OCI-LY1 (cell line): Measurements from ENCODE around the gene CRMP1.

Experiments
- H2AFZ ChIP-seq: fragments of 200-600 bp; sonication (generic), shearing (Covaris generic); 2 replicates; pipeline ENCODE4 v1.6.0; 2014; ENCODE audit warnings: antibody characterized with exemption, mild to moderate bottlenecking, low read length
- H3F3A ChIP-seq: fragments of 200-600 bp; sonication (generic), shearing (Covaris generic); 2 replicates; pipeline ENCODE4 v1.6.0; 2014; ENCODE audit warnings: mild to moderate bottlenecking, antibody characterized with exemption, low read length, moderate library complexity; ENCODE audit not compliant: insufficient read depth
- H3K27ac ChIP-seq: fragments of 200-600 bp; sonication (generic); 2 replicates; pipeline ENCODE4 v1.5.1; 2014; ENCODE audit warnings: low read length, mixed run types, mild to moderate bottlenecking, low read depth; ENCODE audit not compliant: poor library complexity, severe bottlenecking
- H3K27me3 ChIP-seq: fragments of 200-600 bp; sonication (generic); 2 replicates; pipeline ENCODE4 v1.6.0; 2014; ENCODE audit warnings: antibody characterized with exemption, mild to moderate bottlenecking, low read length, moderate library complexity; ENCODE audit not compliant: insufficient read depth
- H3K36me3 ChIP-seq: fragments of 200-600 bp; sonication (generic); 2 replicates; pipeline ENCODE4 v1.6.1; 2014; ENCODE audit warnings: mild to moderate bottlenecking, antibody characterized with exemption, low read length, moderate library complexity, mixed read lengths; ENCODE audit not compliant: insufficient read depth
- H3K4me1 ChIP-seq: fragments of 200-600 bp; sonication (generic); 2 replicates; pipeline ENCODE4 v1.5.1; 2014; ENCODE audit warnings: mild to moderate bottlenecking, low read length, moderate library complexity; ENCODE audit not compliant: insufficient read depth, severe bottlenecking
- H3K4me2 ChIP-seq: fragments of 200-600 bp; sonication (generic), shearing (Covaris generic); 2 replicates; pipeline ENCODE4 v1.6.1; 2014; ENCODE audit warnings: low read length
- H3K4me3 ChIP-seq: fragments of 200-600 bp; sonication (generic); 2 replicates; pipeline ENCODE4 v1.5.1; 2014; ENCODE audit warnings: low read length, low read depth, mild to moderate bottlenecking, mixed read lengths; ENCODE audit not compliant: poor library complexity, severe bottlenecking
- H3K79me2 ChIP-seq: fragments of 200-600 bp; shearing (Covaris generic); 2 replicates; pipeline ENCODE4 v1.6.1; 2016; ENCODE audit warnings: mixed run types, low read length, mixed read lengths; ENCODE audit not compliant: insufficient read depth
- H3K9ac ChIP-seq: fragments of 200-600 bp; sonication (generic), shearing (Covaris generic); 2 replicates; pipeline ENCODE4 v1.6.1; 2014; ENCODE audit warnings: mild to moderate bottlenecking, low read length, mixed read lengths
- H3K9me2 ChIP-seq: fragments of 200-600 bp; sonication (generic), shearing (Covaris generic); 2 replicates; pipeline ENCODE4 v1.6.1; 2014; ENCODE audit warnings: low read depth, mild to moderate bottlenecking, low read length, mixed read lengths
- H3K9me3 ChIP-seq: fragments of 200-600 bp; shearing (Covaris generic); 2 replicates; pipeline ENCODE4 v1.6.1; 2014; ENCODE audit warnings: low read length, mixed read lengths
- H4K20me1 ChIP-seq: fragments of 200-600 bp; sonication (generic), shearing (Covaris generic); 2 replicates; pipeline ENCODE4 v1.6.0; 2016; ENCODE audit warnings: mild to moderate bottlenecking, low read length; ENCODE audit not compliant: insufficient read depth
- EZH2 ChIP-seq: fragments of 200-600 bp; sonication (generic), shearing (Covaris generic); IDR thresholded peaks from 2 replicates; pipeline ENCODE4 v1.8.0; 2017; ENCODE audit warnings: borderline replicate concordance, mixed run types, mild to moderate bottlenecking, antibody characterized with exemption, low read length, moderate library complexity, mixed read lengths
- TF ChIP-seq, protein P1 (sequence below): fragments of 200-600 bp; sonication (generic), shearing (Covaris generic); IDR thresholded peaks from 2 replicates; pipeline ENCODE4 v1.5.1; 2017; ENCODE audit warnings: mild to moderate bottlenecking, antibody characterized with exemption, low read length, moderate library complexity, mixed read lengths

Gene CRMP1

DNA sequence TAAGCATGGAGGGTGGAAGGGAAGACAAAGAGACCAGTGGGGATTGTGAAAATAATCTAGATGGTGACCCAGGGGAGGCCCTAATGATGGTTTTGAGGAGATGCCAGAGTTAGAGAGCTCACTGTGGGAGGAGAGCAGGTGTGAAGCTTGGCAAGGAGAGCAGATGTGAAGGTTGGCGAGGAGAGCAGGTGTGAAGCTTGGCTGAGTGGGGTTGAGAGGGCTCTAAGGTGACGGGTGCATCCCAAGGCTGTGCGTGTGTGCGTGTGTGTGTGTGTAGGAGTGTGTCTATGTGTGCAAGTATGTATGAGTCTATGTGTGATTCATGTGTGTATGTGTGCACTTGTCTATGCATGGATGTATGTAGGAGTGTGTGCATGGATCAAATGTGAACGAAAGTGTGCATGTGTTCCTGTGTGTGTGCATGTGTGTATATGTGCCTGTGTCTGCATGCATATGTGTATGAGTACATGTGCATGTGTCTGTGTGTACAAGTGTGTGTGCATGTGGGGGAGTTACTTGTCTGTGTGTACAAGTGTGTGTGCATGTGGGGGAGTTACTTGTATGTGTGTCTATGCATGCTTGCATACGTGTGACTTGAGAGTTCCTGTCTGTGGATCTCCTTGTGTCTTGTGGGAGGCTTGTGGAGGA is 109.9 kb downstream of the CRMP1 start:
- H3K36me3 ChIP-seq = peaks cover 6% of the 10 kb centered on the region
- H3K27ac ChIP-seq = no peak overlapping the region
- H3K4me1 ChIP-seq = no peaks in the 10 kb centered on the region
- no peak for TF ChIP-seq EZH2
- TF ChIP-seq, protein P1, sequence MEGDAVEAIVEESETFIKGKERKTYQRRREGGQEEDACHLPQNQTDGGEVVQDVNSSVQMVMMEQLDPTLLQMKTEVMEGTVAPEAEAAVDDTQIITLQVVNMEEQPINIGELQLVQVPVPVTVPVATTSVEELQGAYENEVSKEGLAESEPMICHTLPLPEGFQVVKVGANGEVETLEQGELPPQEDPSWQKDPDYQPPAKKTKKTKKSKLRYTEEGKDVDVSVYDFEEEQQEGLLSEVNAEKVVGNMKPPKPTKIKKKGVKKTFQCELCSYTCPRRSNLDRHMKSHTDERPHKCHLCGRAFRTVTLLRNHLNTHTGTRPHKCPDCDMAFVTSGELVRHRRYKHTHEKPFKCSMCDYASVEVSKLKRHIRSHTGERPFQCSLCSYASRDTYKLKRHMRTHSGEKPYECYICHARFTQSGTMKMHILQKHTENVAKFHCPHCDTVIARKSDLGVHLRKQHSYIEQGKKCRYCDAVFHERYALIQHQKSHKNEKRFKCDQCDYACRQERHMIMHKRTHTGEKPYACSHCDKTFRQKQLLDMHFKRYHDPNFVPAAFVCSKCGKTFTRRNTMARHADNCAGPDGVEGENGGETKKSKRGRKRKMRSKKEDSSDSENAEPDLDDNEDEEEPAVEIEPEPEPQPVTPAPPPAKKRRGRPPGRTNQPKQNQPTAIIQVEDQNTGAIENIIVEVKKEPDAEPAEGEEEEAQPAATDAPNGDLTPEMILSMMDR = no peak
- H3K79me2 ChIP-seq = no peaks in the 10 kb centered on the region
- no peaks in the 10 kb centered on the region for H4K20me1 ChIP-seq
- no peaks in the 10 kb centered on the region for H3F3A ChIP-seq
- no peak overlapping the region for H2AFZ ChIP-seq
- H3K4me3 ChIP-seq = no peak overlapping the region
- H3K9ac ChIP-seq = no peak overlapping the region
- H3K9me3 ChIP-seq = no peaks in the 10 kb centered on the region
- H3K27me3 ChIP-seq = no peaks in the 10 kb centered on the region
- no peak overlapping the region for H3K4me2 ChIP-seq
- no peaks in the 10 kb centered on the region for H3K9me2 ChIP-seq

DNA sequence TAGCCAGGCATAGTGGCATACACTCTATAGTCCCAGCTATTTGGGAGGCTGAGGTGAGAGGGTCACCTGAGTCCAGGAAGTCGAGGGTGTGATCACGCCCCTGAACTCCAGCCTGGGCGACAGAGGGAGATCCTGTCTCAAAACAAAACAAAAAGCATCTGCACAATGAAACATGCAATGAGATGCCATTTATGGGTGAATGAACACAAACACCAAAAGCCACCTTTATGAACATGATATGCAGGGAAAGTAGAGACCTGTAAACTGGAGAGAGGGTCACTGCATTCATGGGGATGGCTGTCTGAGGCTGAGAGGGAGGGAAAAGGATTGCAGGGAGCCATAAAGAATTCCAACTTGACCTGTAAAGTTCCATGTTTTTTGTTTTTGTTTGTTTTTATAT is 111.2 kb downstream of the CRMP1 start:
- H3K36me3 ChIP-seq = no peaks in the 10 kb centered on the region
- no peaks in the 10 kb centered on the region for H3K9me2 ChIP-seq
- H3F3A ChIP-seq = no peaks in the 10 kb centered on the region
- no peak overlapping the region for H2AFZ ChIP-seq
- TF ChIP-seq, protein P1 = no peak
- TF ChIP-seq EZH2 = no peak
- no peaks in the 10 kb centered on the region for H4K20me1 ChIP-seq
- no peak overlapping the region for H3K9ac ChIP-seq
- H3K4me3 ChIP-seq = no peak overlapping the region
- H3K4me1 ChIP-seq = no peaks in the 10 kb centered on the region
- no peaks in the 10 kb centered on the region for H3K79me2 ChIP-seq
- no peaks in the 10 kb centered on the region for H3K9me3 ChIP-seq
- H3K27me3 ChIP-seq = no peaks in the 10 kb centered on the region
- no peak overlapping the region for H3K27ac ChIP-seq
- H3K4me2 ChIP-seq = no peak overlapping the region

DNA sequence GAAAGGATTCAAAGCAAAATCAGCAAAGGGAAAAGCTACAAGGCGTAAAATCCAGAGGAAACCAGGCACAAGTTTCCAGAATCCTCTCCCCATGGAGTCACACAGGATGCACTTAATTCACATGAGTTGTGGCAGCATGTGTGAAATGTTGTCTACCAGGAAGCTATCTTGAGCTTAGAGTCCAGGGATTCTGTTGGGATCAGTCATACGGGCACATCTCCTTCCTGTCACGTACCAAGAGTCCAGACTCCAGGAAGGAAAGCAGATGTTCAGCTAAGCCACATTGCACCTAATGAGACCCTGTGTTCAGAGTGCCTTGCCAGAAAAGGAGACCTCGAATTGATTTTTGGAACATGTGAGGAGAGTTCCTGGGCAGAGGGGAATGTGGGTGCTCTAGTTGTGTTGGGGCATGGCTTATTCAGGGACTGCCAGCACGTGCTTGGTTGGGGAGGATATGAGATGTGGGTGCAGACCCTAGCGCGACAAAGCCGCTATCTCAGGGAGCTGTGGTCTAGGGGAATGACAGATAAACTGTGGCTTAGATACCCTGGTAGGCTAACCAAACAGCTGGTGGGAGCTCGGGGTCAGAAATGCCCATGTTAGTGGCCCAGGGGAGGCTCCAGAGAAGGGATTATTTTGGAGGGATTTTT is 111.9 kb downstream of the CRMP1 start:
- Histone ChIP-seq H3K36me3 (no peaks in the 10 kb centered on the region), H3K4me1 (no peaks in the 10 kb centered on the region), H3K27me3 (no peaks in the 10 kb centered on the region), H3K9me3 (no peaks in the 10 kb centered on the region), H4K20me1 (no peaks in the 10 kb centered on the region), H3K9me2 (no peaks in the 10 kb centered on the region), H3K4me3 (no peak overlapping the region), H3K4me2 (no peak overlapping the region), H3F3A (no peaks in the 10 kb centered on the region), H3K9ac (no peak overlapping the region), H2AFZ (no peak overlapping the region), H3K79me2 (no peaks in the 10 kb centered on the region), H3K27ac (no peak overlapping the region)
- no peak for TF ChIP-seq EZH2
- TF ChIP-seq, protein P1 = no peak
